Heart right ventricle (tissue), 16 donors: ENCODE data around the gene TENM4. TPM values are rescaled to one million over a fixed set of nuclear protein-coding genes. Genes with fewer than 3 reads are reported as not detected.

Source experiments
- ATAC-seq, 8 donors: fragments of 200-7000 bp; cut with Tn5 transposase; one replicate each; pipeline ENCODE4 v1.9.1; 2020; ENCODE audit warnings: mild to moderate bottlenecking in 8 of 8, moderate library complexity in 8 of 8, moderate number of reproducible peaks in 1 of 8
- DNase-seq, 2 donors: peaks; one replicate each; pipeline ENCODE4 v3.0.0-alpha.2; 2020
- H3K27ac ChIP-seq, 10 donors: fragments of 200-600 bp; sonication (generic) in 2 of 10; one replicate each; pipeline versions ENCODE4 v1.5.0 to v1.8.0; 2020 to 2022; ENCODE audit warnings: mild to moderate bottlenecking in 3 of 10
- H3K27me3 ChIP-seq, 7 donors: fragments of 200-600 bp; one replicate each; pipeline ENCODE4 v1.8.0; 2021 to 2022; ENCODE audit warnings: mild to moderate bottlenecking in 2 of 7
- H3K36me3 ChIP-seq, 9 donors: fragments of 200-600 bp; sonication (generic) in 1 of 9; one replicate each; pipeline versions ENCODE4 v1.5.0 to v1.8.0; 2020 to 2022; ENCODE audit warnings: mild to moderate bottlenecking in 2 of 9
- H3K4me1 ChIP-seq, 9 donors: fragments of 200-600 bp; sonication (generic) in 1 of 9; one replicate each; pipeline versions ENCODE4 v1.5.0 to v1.8.0; 2020 to 2022; ENCODE audit warnings: mild to moderate bottlenecking in 4 of 9
- H3K4me3 ChIP-seq, 10 donors: fragments of 200-600 bp; sonication (generic) in 2 of 10; one replicate each; pipeline versions ENCODE4 v1.5.0 to v1.8.0; 2020 to 2022; ENCODE audit warnings: mild to moderate bottlenecking in 7 of 10, moderate library complexity in 2 of 10
- H3K9me3 ChIP-seq, 11 donors: fragments of 200-600 bp in 10 of 11; sonication (generic) in 2 of 11; one replicate each; pipeline versions ENCODE4 v1.5.0 to v1.8.0; 2013 to 2022; ENCODE audit warnings: mild to moderate bottlenecking in 2 of 11, control low read depth in 1 of 11, moderate library complexity in 1 of 11
- WGBS, 2 donors: extraction: QIAGEN DNeasy Blood & Tissue Kit; methylation state at CpG; one replicate each; pipeline ENCODE4 v1.1.7; 2013; ENCODE audit warnings: inconsistent platforms in 1 of 2; 5-methylcytosine and 5-hydroxymethylcytosine counted together
- intact Hi-C, 10 donors: fragments of 100-400 bp; cut with DNase I; formaldehyde crosslinking; loops; one replicate each; pipeline versions ENCODE4 v1.11.1 to v1.14.2; 2022
- polyA plus RNA-seq, 2 donors: library from polyadenylated mRNA; stranded (reverse); fragments of 200-250 nt; gene quantifications; one replicate each; pipeline ENCODE4 v1.2.3, GENCODE V29; 2013
- total RNA-seq, 10 donors: library from RNA; stranded (reverse); fragmentation: NEBNext Ultra II Directional in 3 of 10; extraction: Animal tissue kit (Norgen Biotek cat#: 25700) in 3 of 10; gene quantifications; one replicate each; pipeline versions ENCODE4 v1.2.1 to v1.2.4, GENCODE V29; 2021 to 2023
- TF ChIP-seq, protein P1 (sequence below), 9 donors: fragments of 200-600 bp; sonication (generic) in 2 of 9; IDR thresholded peaks; one replicate each; pipeline versions ENCODE4 v1.5.0 to v1.8.0; 2021 to 2022; ENCODE audit warnings: antibody characterized with exemption in 9 of 9, mild to moderate bottlenecking in 5 of 9, moderate library complexity in 1 of 9
- donor health status: Arrhythmogenic right ventricular cardiomyopathy.
- donor health status: ischemic (EF 13 %, LVEDD 7.1; RV severe dilation, severe dysfunction).
- donor health status: healthy with polysubstance abuse.
- donor health status: DM: no; HTN: yes; CAD: no.
- donor health status: DM: no; HTN: no; CAD: no.
- donor health status: ischemic (EF 25% LVEDD 6.9; RV normal size, moderate dysfunction).
- donor health status: ischemic (EF 25% LVEDD 5.7; RV mildly dilated, moderate dysfunction).
- donor health status: healthy.
- donor health status: DM: yes; HTN: yes; CAD: no.
- donor health status: Ischemic cardiomyopathy.
- donor health status: ischemic (EF 35%, LVEDD 5.7; RV mildly dilated, moderate dysfunction).
- donor health status: nonischemic (EF 11% LVEDD 7.7; RV severe dilation, severe dysfunction).
- donor health status: DM: yes; HTN: yes; CAD: no.
- donor health status: PGD.
- donor health status: ischemic (EF 29% LVEDD 5.4; RV normal size, mild dysfunction).
- donor health status: nonischemic (EF 23%, LVEDD 6.1; RV moderate dilation, normal function).

The TENM4 gene
- total and polyA plus RNA-seq, 12 donors: 0.10 to 3.6 (median 0.91) TPM

DNA sequence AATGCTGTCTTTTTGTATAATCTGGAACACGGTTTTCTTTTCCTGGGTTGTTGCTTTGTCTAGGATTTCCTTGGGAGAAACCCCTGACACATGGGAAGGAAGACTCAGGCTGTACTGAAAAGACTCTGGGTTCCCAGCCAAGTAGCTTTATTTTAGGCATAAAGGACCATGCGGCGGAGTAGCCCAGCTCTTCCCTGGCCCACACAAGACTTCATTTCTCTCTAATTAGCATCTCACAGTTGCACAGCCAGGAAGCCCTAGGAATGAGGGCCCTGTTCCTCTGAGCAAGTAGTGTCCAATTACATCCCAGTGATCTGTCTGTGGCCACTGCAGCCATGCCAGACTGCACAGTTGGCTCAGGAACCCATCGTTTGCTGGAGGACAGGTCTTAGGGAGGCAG lies 319.5 kb downstream of the TENM4 start:
- ATAC-seq: no peak

DNA sequence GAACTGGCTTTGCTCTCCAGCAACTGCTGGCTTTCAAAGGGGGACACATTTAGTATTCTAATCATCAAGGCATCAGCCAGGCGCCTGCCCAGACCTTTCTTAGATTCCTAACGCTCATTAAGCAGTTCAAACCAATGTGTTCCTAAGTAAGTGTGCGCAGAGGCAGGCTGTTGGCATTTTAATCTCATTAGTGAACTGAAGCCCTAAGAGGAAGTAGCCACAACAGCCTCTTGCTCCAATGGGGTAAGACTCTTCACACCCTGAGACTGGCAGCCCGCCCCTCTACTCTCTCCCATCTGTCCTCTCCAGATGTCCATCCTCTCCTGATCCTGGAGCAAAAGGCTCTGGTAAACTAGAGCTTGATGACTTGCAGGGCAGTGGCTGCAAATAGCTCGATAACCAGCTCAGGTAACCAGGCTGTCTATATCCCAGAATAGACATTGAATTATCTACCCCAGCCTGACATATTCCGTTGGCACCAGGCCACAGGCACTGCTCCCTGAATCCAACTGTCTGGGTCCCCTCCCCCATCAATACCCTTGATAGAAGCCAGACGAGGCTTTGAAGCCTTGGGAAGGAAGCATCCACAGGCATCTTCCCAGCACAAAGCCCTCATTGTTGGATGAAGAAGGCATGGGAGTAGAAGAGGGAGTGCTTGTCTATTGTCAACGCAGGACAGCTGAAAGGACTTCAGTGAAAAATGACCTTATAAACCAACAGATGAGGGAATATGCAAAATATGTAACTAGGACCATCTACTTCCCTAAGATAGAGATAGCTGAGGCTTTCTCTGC lies 321.1 kb downstream of the TENM4 start:
- intact Hi-C loops: no loop called here
- Histone ChIP-seq H3K36me3 (no peaks in the 10 kb centered on the region), H3K4me3 (no peak overlapping the region), H3K27me3 (no peaks in the 10 kb centered on the region), H3K4me1 (peaks cover 0 to 11% (median 0%) of the 10 kb centered on the region in 9 donors), H3K9me3 (peaks cover 0 to 7% (median 0%) of the 10 kb centered on the region in 11 donors), H3K27ac (no peak overlapping the region)
- DNase-seq (no peak), ATAC-seq (peak in 1 of 8 donors; percentile 48)
- 35 to 43% methylated on average over 8 of the region's 8 CpGs for WGBS, 2 donors
- TF ChIP-seq, protein P1, sequence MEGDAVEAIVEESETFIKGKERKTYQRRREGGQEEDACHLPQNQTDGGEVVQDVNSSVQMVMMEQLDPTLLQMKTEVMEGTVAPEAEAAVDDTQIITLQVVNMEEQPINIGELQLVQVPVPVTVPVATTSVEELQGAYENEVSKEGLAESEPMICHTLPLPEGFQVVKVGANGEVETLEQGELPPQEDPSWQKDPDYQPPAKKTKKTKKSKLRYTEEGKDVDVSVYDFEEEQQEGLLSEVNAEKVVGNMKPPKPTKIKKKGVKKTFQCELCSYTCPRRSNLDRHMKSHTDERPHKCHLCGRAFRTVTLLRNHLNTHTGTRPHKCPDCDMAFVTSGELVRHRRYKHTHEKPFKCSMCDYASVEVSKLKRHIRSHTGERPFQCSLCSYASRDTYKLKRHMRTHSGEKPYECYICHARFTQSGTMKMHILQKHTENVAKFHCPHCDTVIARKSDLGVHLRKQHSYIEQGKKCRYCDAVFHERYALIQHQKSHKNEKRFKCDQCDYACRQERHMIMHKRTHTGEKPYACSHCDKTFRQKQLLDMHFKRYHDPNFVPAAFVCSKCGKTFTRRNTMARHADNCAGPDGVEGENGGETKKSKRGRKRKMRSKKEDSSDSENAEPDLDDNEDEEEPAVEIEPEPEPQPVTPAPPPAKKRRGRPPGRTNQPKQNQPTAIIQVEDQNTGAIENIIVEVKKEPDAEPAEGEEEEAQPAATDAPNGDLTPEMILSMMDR (IDR thresholded peaks at IDR 0.05): no peak

More for the DNA sequence above, 319.5 kb downstream of the TENM4 start:
- Histone ChIP-seq H3K9me3 (peaks cover 0 to 14% (median 5%) of the 10 kb centered on the region in 11 donors), H3K4me3 (no peak overlapping the region), H3K27me3 (no peaks in the 10 kb centered on the region), H3K36me3 (no peaks in the 10 kb centered on the region), H3K4me1 (peaks cover 0 to 11% (median 0%) of the 10 kb centered on the region in 9 donors), H3K27ac (no peak overlapping the region)
- WGBS, 2 donors: 36 to 41% methylated on average over 4 of the region's 4 CpGs
- TF ChIP-seq, protein P1 (IDR thresholded peaks at IDR 0.05): no peak
- intact Hi-C loops: no loop called here
- DNase-seq: no peak

DNA sequence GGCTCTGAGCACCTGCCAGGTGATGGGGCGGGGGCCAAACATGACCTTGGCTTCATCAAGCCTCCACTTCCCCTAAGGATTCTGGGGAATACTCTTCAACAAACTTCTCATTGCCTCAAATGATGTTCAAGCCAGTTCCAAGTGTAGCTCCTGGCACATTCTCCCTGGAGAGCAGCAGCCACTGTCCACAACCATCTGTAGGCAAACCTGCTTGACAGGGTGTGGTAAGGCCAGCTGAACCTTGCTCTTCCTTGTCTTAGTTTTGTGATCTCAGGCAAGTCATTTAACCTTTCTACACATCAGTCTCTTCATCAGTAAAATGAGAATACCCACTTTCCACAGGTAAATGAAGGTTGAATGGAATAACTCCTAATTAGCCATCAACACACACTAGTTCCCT lies 323.3 kb downstream of the TENM4 start:
- Histone ChIP-seq H3K4me3 (no peak overlapping the region), H3K36me3 (no peaks in the 10 kb centered on the region), H3K9me3 (peaks cover 0 to 8% (median 0%) of the 10 kb centered on the region in 11 donors), H3K27ac (no peak overlapping the region), H3K4me1 (peaks cover 0 to 11% (median 0%) of the 10 kb centered on the region in 9 donors), H3K27me3 (no peaks in the 10 kb centered on the region)
- TF ChIP-seq, protein P1 (IDR thresholded peaks at IDR 0.05): no peak
- intact Hi-C loops: no loop called here
- 93 to 96% methylated on average over 1 of the region's 1 CpG for WGBS, 2 donors
- DNase-seq (no peak), ATAC-seq (no peak)

DNA sequence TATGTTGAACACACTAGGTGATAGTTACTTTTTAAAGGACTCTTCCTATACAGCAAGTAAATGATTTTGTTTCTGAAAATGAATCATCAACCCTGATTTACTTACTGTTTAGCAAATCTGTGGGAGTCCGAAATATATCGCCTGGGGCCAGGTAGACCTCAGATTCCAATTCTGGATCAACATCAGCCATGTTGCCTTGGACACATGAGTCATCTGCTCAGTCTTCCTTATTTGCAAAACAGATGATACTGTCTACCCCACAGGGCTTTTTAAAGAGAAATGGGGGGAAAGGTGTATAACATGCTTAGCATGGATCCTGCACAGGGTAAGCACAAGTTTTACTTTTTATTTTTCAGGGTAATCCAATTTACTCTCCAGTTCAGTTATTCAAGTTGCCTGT lies 324.2 kb downstream of the TENM4 start:
- Histone ChIP-seq H3K4me3 (no peak overlapping the region), H3K9me3 (peaks cover 0 to 8% (median 0%) of the 10 kb centered on the region in 11 donors), H3K4me1 (peaks cover 0 to 11% (median 0%) of the 10 kb centered on the region in 9 donors), H3K27me3 (no peaks in the 10 kb centered on the region), H3K27ac (no peak overlapping the region), H3K36me3 (no peaks in the 10 kb centered on the region)
- intact Hi-C loops: no loop called here
- 97 to 99% methylated on average over 2 of the region's 2 CpGs for WGBS, 2 donors
- ATAC-seq (no peak), DNase-seq (no peak)
- TF ChIP-seq, protein P1 (IDR thresholded peaks at IDR 0.05): no peak
